GM21576 (cell line): ENCODE results near the gene TMPRSS13.
"Not testable (repeated sequence)": the region's sequence is repeated elsewhere in the genome, so short reads cannot be mapped to it uniquely, and the experiment has no call there.

Source experiments
- ATAC-seq: cut with Tn5 transposase; IDR thresholded peaks from one replicate; pipeline ENCODE4 v1.9.1; 2021; ENCODE audit warnings: mild to moderate bottlenecking, moderate library complexity; ENCODE audit not compliant: unreplicated experiment

Gene TMPRSS13

DNA sequence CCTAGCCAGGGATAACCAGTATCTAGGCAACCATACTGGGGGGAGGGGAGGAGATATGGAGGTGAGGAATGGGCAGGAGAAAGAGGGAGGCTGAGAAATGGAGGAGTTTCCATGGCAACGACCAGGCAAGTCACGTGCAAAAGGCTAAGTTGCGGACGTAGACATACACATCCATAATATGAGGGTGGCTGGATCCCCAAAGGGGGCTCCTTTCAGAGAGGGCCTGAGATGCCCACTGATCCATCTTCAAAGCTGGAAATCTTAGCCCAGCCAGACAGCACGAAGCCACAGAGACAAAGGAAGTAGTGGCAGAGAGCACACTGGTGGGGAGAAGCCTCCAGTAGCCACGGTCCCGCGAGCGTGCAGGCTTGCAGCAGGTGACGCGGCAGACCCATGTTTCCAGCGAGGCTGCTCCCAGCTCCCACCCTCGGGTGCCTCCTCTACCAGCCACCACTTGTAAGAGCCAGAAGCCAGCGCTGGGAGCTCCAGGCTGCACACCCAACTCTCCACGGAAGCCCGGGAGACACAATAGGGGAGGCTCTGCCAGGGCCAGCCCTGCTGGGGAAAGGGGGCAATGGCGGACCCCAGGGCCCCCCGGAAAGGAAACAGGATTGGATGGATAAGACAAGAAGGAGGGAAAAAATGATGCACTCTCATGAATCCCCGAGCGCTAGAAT, 53.7 kb downstream of the TMPRSS13 start:
- no peak for ATAC-seq

DNA sequence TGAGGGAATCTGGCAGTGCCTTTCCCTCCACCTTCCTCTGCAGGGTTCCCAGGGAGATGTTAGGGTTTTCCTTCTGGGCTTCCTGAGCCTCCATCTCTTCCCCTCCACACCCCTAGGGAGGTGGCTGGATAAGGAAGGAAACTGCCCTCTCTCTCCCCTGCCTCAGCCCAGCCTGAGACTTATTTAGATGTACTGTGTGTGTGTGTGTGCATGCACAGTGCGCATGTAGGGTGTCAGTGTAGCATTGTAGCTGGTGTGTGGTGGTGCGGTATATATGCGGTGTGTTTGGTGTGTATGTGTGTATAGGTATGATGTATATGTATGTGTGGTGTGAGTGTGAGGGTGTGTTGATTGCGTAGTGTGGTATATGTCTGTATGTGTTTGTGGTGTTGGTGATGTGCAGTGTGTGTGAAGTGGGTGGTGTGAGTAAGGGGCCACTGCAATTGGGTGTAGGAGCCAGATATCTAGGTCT, 54.3 kb downstream of the TMPRSS13 start:
- ATAC-seq: no peak

GRCh38 chr11:117874253-117874909, 54.8 kb downstream of the TMPRSS13 start:
- ATAC-seq: no peak

- no peak for ATAC-seq
Observed at GRCh38 chr11:117873828-117874125, 55.4 kb downstream of the TMPRSS13 start.

DNA sequence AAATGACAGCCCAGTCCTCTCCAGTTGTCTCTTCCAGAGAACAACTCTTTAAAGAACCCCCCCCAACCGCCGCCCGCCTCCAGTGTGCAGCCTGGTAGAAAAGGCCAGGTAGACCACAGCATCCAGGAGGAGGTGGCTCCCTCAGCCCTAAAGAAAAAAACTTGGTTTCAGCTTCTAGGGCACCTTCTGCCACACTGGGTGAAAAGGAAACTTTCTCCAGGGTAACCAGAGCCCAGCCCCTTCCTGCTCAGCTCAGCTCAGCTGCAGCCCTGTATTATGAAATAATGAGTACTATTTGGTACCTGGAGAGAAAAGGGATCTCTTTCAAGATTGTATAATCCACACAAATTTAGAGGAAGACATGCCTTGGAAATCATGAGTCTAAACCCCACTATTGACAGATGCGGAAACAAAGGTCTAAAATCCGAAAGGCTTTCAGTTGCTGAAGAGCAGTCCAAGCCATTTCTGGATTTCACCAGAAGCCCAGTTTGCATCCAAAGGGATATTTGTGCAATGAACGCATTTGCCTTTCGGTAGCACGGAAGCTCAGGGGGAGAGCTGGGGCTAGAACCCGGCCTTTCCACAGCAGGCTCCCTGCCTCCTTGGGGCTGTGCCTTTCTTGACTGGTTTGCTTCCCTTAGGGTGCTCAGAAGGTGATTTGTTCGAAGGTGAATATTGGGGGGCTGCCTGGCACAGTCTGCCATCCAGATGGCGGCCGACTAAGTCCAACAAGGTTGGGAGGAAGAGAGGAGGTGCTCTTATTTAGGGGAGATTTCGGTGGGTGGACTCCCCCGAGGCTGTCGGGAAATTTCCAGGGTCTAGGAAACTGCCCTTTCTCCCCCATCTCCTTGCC, 56.0 kb downstream of the TMPRSS13 start:
- no peak for ATAC-seq

- no peak for ATAC-seq
Observed at GRCh38 chr11:117872420-117872961, 56.7 kb downstream of the TMPRSS13 start.

DNA sequence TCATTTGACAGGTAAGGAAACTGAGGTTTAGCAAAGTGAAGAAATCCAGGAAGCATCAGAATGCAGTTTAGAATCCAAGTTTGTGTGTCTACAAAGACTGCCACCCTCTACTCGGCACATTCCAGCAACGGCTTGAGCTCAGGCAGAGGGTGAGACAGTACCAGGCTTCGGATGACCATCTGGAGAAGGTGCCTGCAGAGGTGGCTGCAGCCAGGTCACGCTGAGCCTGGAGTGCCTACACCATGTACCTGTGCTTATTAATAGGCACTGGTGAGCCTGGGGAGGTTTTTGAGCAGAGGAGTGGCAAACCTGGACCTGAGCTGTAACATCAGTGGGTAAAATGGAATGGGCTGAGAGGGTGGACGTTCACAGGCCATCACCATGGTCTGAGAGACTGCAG, 57.4 kb downstream of the TMPRSS13 start:
- no peak for ATAC-seq

DNA sequence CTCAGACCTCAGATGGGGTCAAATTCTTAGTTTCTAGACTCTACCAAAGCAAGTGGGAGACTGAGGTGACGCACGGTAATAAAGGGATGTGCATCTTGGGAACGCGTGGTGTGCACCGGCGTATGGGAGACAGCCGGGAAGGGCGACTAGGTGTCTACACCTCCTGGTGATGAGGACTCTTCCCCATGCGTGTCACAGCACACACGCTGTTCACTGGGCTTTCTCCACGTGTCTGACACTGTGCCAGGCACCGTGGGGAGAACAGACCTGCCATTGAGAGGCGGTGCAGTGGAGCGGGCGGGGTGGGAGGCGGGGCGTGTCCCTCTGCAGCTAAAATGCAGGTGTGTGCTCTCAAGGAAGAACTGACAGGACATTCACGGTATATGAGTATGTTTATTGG, 58.0 kb downstream of the TMPRSS13 start:
- no peak for ATAC-seq

DNA sequence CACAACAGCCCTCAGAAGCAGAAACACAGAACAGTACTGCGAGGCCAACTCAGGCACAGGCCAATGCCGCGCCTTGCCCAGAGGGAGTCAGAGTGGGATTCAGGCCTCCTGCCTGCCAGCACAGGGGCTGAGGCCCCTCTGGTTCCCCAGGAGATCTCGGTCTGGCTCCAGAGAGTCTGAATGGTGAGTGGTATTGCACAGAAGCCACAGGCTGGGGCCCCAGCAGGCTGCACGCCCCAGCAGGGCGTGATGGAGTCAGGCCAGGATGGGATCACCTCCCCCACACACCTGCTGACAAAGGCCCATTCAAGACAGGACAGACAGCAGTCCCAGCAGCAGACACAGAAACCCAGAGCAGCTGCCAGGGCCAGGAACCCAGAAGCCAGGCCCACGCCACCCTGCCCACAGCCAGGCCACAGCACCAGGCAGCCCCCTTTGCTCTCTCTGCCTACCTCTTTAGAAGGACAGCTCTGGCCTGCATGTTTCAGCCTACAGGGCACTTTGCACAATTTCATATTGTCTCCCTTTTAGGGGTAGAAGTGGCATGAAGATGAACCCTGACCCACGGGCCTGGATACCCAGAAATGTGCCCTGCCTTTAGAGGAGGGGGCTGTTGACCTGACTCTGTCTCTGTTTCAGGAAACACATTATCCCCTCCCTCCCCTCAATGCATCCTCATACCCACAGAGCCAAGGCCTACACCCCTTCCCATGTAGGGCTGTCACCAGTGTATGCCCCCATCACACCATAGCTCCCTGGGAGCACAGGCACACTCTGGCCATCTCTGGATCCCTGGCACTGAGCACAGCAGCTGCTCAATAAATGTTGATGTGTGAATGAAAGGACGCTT, 58.9 kb downstream of the TMPRSS13 start:
- no peak for ATAC-seq

GRCh38 chr11:117869604-117870003, 59.6 kb downstream of the TMPRSS13 start:
- no peak for ATAC-seq

DNA sequence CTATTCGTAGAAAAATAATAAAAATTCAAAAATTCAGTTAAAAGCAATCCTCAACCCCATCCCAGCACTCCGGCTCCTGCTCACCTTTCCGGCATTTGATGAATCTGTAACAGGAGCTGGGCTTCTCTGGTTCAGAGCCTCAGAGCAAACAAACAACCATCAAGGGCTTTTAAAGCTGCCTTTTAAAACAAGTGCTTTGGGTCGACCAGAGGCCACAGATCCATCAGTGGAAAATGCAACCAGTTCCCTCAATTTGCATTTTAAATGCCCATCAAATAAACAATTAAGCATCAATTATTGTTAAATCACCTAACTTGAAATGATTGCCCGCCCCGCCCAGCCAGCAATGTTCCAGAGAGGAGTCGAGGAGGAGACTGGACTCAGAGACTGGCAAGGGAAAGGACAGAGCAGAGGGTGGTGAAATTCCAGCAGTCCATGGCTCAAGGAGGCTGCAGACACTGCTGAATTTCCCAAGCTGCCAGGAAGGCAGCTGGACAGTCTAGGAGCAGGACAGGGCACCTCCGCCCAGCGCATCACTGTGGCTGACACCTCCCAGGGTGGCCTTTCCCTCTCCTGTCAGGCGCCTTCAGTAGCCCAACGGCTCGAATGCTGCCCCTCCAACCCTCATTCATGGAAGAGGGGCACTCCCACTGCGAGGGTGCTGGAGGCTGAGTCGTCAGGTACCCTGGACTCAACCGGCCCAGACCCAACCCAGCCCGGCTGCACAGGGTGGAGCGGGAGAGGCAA, 60.2 kb downstream of the TMPRSS13 start:
- no peak for ATAC-seq

DNA sequence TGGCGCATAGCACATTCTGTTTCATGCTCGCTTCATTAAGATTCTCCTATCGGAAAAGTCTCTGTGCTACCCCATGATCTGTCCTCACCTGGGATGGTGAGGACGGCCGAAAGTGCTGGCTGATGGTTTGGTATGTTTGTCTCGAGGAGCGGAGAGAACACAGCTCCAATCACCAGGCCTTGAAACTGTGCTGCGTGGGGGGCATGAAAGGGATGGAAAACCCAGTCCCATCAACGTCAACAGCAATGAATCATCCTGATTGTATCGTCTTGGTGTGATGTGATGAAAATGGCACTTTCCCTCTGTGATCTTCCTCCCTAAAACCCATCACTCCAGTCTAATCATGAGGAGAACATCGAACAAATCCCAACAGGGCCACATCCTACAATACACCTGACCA, 61.1 kb downstream of the TMPRSS13 start:
- ATAC-seq: no peak

- no peak for ATAC-seq
Observed at GRCh38 chr11:117866526-117866925, 62.7 kb downstream of the TMPRSS13 start.

GRCh38 chr11:117865546-117865945, 63.7 kb downstream of the TMPRSS13 start:
- ATAC-seq: not testable (repeated sequence)

DNA sequence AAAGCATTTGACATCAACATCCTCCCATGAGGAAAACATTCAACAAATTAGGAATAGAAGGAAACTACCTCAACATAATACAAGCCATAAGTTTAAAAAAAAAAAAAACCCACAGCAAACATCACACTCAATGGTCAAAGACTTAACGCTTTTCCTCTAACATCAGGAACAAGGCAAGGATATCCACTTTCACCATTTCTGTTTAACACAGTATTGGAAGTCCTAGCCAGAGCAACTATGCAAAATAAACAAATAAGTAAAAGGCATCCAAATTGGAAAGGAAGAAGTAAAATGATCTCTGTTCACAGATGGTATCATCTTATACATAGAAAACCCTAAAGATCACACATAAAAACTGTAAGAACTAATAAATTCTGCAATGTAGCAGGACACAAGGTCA, 65.8 kb downstream of the TMPRSS13 start:
- no peak for ATAC-seq

GRCh38 chr11:117862753-117863152, 66.4 kb downstream of the TMPRSS13 start:
- no peak for ATAC-seq

DNA sequence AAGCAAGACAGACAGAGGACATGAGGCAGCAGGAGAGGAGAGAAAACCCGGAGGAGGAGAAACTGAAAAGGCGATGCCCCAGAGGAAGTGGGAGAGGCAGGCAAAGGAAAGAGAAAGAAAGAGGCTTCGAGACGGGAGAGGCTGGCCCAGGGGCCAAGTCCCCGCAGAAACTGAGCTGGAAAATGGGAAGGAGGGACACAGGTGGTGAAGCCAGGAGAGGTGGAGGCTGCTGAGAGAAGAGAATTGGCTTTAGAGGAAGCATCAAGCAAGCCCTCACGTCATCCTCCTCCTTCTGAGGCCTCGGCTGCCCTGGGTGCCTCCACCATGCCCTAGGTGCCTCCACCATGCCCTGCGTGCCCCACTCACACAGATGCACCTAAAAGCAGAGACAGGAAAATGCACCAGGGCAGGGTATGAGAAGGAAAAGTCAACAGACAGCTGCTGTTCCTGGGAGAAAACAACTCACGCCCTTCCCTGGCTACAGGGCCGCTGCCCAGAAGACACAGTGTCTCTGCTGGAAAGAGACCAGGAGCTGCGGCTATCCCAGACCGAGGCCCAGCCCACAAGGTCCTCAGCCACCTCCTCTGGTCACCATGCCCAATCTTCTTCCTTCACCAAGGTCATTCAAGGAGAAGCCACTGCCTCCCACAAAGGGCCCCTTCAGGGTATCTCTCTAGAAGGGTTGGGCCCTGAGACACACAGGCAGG, 67.0 kb downstream of the TMPRSS13 start:
- ATAC-seq: no peak

DNA sequence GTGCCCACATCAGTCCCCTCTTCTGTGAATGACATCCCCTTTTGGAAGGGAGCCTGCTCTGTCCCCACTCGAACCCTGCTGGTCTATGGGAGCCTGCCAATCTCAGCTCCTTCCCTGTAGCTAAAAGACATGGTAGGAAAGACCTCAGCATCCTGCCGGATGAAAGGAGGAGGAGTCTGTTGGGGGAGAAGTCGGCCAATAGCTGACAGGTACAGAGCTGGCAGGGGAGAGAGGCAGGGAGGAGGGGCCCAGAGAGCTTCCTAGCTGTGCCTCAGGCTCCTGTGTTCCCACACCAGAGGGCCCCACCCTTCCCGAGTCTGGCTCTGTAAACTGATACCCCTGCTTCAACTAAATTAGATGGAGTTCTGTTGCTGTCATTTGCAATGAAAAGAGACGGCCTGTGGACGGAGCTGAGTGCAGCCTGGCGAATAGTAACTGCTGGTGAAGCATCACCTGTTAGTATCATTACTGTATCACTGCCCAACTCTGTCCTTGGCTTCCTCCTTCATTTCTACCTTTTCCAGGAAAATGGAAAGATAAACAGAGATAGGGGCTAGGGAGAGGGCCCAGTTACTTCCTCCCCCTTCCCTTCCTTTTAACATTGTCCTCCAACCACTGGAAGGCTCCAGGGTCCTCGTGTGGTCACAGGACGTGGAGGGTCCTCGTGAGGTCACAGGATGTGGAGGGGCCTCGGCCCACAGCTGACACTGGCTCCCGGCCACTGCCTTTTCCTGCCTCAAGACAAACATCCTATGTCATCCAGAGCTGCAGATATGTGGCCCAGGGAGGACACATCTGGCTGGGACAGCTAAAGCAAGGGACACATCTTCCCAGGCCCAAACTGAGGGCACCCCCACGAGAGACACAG, 67.8 kb downstream of the TMPRSS13 start:
- no peak for ATAC-seq
